ENCODE measurements around the gene CHST11.

CHST11 gene

DNA sequence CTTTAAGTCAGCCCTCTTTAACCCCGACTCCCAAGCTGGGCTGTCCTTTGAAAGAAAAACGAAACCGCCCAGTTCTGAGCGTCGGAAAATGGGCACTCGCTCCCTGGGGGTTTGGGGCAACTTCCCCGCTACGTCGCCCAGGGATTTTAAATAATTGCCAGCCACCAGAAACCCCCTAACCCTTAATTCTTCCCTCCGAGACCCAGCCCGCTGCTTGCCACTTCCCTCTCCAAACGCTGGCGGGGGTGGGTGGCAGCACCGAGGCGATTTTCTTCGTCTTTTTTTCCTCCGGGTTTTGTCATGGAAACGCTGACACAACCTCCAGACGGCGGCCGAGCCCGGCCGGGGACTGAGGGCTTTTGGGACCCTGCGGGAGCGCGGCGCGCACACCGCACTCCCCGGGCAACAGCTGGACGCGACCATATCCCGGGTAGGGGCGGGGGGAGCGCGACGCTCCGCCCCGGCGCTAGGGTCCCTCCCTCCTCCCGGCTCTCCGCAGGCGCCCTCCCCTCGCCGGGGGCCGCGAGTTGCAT lies at the start of gene CHST11:
Gene CHST11 (plus strand): TSS at position 532 of the 533 bp plus-strand sequence.
- peak; percentile 86 for DNase-seq

DNA sequence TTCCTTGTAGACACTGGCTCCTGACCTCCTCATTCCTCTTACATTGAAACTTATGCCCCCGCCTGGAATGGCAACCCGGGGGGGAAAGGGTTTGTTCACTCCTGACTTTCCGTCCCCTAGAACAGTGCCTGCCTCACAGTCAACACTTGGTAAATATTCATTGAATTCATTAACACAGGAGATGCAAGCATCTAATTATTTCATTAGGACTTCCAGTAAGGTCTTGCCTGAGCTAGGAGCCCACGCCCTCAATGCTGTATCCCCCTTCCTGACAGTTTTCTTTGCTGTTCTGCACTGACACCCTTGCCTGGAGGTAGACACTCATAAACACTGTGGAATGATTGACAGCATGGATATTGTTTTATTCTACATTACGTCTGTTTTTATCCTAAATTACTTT lies 49.3 kb upstream of the CHST11 start:
- no peak for DNase-seq

DNA sequence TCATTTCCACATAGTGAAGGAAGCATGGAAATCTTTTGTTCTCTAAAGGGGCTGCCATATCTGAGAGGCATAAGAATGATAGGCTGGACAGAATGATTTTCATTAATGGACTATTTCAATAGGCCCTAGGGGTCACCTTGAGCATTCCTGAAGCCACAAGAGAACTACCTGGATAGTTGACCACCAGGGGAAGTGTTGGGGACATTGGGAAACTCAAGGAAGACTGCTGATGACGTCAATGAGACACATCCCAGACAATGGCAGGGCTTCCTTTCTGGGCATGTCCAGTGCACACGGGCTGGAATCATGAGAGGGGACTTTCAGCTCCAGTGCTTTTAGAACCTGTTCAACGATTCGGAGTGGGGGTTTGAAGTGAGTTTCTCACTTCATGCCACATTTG lies 48.8 kb upstream of the CHST11 start:
- no peak for DNase-seq

DNA sequence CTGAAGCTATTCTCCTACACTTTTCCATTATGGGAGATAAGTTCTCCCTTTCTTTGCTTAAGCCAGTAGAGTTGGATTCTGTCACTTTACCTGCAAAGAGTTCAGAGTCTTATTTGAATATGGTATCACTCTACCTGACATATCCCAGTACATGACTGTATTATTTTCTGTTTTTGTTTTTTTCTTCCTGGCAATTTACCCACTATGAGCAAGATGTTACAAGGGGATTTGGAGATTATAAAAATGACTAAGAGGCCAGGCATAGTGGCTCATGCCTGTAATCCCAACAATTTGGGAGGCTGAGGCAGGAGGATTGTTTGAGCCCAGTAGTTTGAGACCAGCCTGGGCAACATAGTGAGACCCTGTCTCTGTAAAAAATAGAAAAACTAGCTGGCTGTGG lies 46.4 kb upstream of the CHST11 start:
- DNase-seq: no peak

DNA sequence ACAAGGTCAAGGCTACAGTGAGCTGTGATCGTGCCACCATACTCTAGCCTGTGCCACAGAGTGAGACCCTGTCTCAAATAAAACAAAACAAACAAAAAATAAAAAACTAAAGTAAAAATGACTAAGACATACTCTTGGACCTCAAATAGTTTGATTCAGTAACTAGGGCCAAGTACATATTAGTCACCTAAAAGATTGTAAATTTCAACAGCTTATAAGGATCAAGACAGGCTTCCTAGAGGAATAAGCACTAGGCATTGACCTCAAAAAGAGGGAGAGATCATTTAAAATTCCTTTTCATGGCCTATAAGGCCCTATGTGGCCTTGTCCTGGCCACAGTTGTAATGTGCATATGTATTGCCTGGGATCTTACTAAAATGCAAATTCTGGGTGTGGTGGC lies 46.0 kb upstream of the CHST11 start:
- peak; percentile 3 for DNase-seq

DNA sequence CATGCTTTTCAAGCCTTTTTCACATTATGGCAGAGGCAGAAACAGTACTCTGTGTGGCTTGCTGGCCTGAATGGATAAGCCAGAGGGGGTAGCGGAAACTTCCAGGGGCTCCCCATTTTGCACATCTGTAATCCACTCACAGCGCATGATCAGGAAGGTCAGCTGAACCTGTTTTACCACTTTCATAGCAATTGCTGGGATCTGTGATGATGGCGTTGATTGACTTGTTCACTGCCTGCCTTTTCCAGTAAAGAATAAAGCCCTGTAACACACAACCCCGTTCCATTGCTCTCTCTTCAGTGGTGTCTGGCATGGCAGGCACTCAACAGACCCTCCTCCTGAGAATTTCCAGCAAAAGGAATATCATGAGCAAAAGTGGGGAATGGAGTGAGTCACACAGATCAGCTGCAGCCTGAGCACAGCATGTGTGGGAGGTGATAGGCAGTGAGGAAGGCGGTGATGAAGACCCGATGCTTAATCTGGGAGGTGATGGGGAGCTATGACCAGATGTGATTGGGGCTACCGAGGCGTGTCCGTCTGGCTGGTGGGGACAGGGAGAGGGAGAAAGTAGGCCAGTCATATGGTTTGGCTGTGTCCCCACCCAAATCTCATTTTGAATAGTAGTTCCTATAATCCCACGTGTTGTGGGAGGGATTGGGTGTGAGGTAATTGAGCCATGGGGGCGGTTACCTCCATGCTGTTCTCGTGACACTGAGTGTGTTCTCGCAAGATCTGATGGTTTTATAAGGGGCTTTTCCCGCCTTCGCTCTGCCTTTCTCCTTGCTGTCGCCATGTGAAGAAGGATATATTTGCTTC lies 44.7 kb upstream of the CHST11 start:
- peak; percentile 6 for DNase-seq

DNA sequence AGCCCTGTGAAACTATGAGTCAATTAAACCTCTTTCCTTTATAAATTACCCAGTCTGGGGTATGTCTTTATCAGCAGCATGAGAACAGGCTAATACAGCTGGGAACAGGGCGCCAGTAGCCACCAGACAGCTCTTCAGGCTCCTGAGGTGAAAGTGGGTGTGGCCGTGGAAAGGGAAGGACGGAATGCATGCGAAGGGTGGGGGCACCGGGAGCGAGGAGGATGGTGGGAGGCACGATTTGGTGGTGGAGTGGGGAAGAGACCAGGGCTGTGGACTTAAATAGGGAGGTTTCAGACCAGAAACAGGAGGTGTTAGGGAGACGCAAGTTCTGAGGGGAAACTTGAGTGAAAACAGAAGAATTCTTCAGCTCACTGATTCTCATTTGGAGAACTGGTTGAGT lies 44.1 kb upstream of the CHST11 start:
- no peak for DNase-seq

DNA sequence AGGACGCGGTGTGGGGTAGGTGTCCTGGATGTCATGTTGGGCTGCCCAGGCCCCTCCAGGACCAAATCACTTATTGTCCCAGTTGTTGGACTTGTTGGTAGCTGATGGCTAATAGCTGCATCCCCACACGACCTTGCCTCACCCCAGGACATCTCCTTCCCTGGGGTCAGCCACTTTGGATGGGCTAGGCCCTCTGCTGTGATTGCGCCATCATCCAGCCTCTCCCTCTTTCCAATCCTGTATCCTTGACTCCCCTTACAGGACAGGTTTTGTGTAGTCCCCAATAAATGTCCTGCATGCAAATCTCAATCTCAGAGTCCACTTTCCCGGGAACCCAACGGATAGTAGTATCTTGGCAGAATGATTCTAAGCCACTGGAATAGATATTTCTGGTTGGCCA lies 43.4 kb upstream of the CHST11 start:
- DNase-seq: no peak

DNA sequence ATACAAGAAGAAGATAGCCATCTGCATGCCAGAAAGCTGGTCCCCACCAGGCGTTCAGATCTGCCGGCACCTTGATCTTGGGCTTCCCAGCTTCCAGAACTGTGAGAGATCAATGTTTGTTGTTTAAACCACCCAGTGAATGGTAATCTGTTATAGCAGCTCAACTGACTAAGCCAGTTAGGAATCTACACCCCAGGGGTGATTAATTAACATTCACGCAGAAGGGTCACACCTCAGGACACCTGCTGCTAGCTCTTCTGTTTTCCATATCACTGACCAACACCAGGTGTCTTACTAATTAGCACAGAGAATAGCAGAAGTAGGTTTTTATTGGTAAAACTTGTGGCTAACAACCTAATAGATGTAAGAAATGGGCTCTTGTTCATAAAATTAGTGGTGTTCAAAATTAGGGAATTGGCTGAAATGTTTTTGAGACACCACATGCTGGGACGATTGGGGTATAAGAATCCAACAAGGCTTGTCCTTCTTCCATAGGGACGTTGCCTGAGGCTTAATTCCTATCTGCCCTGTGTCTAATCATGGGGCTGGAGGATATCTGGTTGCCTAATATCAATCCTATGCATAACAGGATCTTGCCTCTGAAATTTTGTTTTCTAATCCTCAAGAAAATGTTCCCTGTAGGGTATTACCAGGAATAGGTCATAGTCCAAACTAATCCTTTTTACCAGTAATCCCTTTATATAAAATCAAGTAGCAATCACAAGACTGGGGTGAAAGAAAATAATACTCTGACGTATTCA lies 42.0 kb upstream of the CHST11 start:
- no peak for DNase-seq

DNA sequence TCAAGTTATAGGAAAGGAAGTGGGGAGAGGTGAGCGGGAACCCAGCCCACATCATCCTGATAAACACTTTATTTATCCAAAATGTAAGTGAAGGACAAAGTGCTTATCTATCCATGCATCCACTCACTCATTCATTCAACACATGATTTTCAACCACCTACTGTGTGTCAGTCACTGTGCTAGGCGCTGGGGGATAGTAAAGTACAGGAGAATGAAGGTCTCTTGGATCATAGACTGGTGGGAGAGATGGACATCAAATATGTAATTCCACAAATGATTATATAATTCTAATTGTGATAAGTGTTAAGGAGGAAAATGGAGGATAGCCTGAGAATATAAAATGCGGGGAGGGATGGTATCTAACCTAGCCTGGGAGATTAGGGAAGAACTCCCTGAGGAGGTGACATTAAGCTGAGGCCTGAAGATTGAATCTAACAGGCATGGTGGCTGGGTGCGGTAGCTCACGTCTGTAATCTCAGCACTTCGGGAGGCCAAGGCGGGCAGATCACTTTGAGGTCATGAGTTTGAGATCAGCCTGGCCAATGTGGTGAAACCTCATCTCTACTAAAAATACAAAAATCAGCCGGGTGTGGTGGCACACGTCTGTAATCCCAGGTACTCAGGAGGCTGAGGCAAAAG lies 41.3 kb upstream of the CHST11 start:
- no peak for DNase-seq

DNA sequence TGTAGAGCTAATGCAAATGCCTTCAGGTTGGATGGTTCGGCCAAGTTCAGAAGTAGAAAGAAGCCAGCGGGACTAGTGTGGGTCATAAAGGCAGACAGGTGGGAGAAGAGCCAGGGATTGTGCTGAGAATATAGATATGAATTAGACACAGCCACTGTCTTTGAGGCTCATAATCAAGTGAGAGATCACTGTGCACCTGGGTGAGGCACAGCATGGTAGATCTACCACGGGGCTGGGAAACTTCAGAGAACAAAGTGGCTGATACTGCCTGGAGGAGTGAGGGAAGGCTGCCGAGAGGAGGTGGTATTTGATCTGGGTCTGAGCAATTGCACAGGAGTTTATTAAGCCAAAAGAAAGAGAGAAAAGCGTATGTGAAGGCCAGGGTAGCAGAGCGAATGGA lies 40.6 kb upstream of the CHST11 start:
- DNase-seq: no peak

DNA sequence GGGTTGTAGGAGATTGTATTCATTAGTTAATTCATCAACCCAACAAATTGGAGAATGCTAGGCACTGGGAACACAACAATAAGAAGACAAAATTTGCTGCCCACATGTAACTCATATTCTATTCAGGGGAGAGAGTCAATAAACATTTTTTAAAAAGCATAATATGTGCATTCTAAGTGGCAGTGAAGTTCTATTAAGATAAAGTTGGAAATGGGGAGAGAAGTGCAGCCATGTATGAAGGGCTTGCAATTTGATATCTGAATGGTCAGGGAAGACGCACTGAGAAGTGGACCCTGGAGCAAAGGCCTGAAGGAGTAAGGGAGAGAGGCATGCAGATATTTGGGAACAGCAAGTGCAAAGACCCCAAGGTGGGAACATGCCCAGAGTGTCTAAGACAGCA lies 40.2 kb upstream of the CHST11 start:
- DNase-seq: no peak

DNA sequence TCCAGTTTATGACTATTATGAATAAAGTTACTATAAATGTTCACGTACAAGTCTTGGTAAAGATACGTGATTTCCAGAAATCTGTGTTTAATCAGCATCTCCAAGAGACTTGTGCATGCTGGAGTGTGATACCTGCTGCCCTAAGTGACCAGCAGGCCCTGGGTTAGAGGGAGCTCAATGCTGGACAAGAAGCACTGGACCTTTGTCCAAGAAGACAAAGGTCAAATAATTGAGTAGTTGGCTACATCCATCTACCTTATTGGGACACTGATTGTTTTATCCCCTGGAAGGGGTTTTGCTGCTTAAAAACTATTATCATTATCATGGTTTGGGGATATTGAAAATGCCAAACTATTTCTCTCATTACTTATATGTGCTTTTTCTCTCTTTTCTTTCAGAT lies 37.0 kb upstream of the CHST11 start:
- no peak for DNase-seq

DNA sequence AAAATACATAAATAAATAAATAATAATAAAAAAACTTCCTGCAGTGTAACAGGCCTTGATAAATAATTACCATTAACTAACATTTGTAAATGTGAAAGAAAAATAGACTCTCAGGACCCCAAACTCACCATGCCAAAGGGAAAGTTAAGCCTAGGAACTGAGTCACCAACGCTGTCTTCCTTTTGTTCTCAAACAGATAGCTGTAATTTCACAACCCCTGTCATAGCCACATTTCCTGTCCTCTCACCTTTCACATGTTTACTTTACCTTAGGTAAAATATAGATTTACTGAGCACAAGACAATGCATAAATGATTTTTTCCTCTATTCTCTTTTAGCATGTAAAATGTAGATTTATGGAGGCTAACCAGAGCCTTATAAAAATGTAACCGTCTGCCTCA lies 35.9 kb upstream of the CHST11 start:
- DNase-seq: no peak

DNA sequence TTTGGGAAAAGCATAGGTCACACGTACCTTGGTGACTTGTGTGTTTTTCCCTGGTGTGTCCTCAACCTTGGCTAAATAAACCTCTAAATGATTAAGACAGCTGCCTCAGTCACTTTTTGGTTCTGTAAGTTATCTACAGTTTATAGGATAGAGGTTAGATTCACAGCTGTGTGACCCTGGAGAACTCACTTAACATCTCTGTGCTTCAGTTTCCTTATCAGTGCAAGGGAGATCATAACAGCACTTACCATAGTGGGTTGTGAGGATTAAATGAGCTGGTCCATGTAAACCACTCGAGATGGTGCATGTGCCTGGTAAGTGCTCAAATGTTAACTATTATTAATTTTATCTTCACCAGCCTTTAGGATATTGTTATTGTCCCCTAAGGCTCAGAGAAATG lies 35.4 kb upstream of the CHST11 start:
- no peak for DNase-seq

DNA sequence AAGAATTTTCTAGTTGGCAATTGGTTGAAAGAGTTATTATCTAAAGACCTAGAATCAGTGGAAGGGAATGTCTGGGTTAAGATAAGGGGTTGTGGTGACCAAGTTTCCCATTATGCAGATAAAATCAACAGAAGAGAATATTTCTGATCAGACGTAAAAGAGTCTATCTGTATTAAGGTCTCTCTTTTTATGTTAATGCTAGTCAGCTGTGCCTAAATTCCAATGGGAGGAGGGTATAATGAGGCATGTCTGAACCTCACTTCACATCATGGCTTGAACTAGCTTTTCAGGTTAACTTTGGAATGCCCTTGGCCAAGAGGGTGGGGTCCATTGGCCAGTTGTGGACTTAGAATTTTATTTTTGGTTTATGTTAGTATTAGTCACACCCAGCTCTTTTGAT lies 34.3 kb upstream of the CHST11 start:
- DNase-seq: peak; percentile 7

DNA sequence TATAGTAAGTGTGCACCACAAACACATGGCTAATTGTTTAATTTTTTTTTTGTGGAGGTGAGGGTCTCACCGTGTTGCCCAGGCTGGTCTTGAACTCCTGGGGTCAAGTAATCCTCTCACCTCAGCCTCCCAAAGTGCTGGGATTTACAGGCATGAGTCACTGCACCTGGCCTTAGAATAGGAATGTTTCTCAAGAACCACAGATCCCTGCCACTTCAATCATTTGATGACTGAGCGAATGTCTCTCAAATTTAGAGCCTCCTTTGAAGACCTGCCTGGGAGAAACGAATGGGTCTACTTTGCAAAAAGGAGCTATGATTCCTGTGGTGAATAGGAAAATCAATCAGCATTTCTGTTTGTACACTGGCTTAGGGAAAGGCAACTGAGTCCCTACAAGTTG lies 33.5 kb upstream of the CHST11 start:
- DNase-seq: no peak

DNA sequence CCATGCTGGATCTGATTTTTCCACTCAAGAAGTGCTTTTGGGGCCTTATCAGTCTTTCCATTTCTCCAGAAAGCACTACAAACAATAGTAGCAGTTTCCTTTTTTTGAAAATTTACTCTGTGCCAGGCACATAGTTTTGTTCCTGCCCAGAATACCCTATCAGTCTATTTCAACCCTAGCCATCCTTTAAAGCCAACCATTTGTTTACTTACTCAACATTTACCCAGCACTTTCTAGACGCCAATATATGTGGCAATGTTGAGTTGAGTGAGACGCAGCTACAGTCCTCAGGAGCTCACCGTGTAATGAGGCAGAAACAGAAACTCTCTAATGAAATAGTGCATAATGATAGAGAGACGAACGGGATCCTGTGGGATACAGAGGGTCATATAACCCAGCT lies 32.9 kb upstream of the CHST11 start:
- no peak for DNase-seq

DNA sequence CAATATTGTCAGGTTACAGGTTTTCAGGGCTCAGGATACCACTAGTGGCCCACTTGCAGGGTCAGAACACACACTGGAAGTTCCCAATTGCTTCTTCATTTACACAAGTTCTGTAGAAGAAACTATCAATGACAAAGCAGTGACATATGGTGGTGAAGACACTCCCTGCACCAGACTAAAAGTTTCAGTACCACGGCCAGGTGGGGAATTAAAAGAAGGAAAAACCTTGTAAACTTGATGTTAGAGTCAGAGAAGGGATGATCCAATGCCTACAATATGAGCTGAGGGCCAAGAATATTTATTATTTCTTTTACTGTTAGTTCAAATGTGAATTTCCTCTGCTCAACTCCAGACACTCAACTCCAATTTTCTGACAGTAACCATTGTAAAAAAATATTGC lies 31.8 kb upstream of the CHST11 start:
- DNase-seq: no peak

DNA sequence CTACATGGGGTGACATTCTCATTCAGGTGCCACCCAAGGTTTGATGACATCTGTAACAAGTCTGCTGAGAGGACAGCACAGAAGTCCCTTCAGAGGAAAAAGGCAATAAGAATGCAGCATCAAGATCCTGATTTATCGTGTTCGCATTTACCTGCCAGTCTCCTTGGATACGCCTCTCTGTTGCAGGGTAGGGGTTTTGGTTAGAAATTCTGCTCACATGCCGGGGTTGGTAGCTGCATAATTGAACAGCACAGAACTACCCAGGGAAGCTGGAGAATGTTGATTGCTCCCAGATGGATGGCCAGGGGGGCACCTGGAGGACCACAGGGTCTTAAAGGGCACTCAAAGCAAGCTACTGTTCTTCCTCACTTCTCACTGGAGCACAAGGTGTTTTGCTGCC lies 31.1 kb upstream of the CHST11 start:
- DNase-seq: no peak

DNA sequence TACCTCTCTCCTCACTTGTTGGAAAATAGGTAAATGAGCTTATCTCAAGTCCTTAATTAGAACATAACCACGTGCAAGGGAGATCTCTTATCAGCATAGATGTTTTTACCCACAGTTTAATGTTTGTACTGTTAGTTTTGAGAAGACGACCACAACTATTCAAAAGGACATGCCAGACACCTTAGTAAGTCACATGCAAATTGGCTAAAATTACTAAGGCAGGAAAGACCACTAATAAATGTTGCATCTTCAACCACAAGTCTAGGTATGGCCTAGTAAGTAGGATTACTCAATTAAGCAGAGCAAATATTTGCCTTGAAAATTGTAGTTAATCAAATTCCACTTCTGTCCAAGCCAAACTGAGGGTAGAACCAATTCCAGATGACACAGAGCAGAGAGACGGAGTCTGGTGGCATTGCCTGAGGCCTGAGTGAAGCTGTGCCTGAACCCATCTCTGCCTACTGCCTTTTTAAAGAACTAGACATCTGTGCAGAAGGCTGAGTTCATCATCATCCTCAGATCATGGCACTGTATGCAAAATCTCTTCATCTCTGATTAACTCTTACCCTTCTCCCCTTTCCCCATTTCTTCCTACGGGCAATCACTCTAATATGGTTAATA lies 29.7 kb upstream of the CHST11 start:
- peak; percentile 80 for DNase-seq

DNA sequence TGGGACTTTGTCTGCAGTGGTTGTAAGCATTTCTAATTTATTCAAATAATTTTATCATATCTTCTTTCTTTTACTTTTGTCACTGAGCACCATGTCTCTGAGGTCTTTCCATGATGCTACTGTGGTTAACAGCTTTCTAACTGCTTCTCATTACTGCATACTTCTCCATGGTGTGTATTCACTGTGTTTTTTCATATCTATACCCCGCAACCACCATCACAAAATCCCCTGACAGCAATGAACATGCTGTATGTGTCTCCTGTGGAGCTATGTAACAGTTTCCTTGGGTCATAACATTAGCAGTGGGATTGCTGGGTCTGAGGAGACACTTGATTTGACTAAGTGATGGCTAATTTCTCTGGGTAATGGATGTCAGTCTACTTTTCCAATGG lies 29.2 kb upstream of the CHST11 start:
- no peak for DNase-seq

DNA sequence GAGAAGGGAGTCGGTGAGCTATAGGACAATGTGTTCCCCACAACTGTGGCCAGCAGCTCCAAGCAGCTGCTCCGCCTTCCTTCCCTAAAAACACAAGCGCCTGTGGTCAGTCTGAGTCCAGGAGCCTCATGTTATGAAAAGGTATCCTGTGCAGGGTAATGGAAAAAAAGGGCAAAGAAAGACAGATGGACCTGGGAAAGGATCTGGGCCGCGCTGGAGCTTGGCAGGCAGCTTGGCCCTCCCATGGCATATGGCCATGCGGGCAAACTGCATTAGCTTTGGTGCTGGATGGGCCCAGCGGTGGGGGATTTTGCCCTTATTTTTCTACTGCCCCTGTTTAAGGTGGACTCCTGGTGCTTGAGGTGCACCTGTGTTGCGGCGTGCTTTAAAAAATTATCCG lies 23.7 kb upstream of the CHST11 start:
- no peak for DNase-seq
